ENCODE results near the gene VWA7. TPM values are rescaled to one million over a fixed set of nuclear protein-coding genes. Genes with fewer than 3 reads are reported as not detected.

VWA7 gene
- total RNA-seq, 1 donor from 2014 or later: under 0.01 TPM

DNA sequence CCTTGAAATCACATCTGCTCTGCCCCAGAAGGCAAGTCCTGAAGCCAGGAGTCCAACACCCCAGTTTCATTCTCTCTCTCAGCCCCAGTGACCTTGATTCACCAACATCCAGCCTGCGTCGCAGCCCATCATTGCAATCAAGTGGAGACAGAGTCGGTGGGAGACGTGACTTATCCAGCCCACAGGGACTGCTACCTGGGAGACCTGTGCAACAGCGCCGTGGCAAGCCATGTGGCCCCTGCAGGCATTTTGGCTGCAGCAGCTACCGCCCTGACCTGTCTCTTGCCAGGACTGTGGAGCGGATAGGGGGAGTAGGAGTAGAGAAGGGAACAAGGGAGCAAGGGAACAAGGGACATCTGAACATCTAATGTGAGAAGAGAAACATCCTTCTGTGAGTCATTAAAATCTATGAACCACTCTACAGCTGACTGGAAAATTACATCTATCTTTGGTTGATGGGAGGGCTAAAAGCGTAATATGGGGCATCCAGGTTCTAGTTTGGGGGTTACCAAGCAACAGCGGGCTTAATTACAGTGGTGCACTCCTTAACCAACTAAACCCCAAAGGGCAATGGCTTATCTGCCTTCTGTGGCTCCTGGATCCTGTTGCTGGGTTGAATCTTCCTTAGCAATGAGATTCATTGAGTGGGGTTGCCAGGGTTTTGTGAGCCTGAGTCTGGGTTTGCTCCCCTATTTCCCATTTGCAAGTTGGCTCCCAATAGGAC is 59.5 kb downstream of the VWA7 start:
- no peak for DNase-seq (ENCODE audit: low spot score in 2 of 2)
- FAIRE-seq: no peak

Small RNA genes lying within 50 kb of the gene (small RNA-seq; reads per million reads assigned to genes)
- not detected for gene MSH5-SAPCD1
- not detected for gene RF00019
- not detected for gene RNU6-850P
- not detected for gene SAPCD1

Other genes with a start within 250 kb of the VWA7 start
- not detected for gene MCCD1, start 248.4 kb downstream of the VWA7 start, total RNA-seq
- 318 TPM for gene DDX39B, start 235.3 kb downstream of the VWA7 start, total RNA-seq
- 54.6 TPM for gene ATP6V1G2, start 230.7 kb downstream of the VWA7 start, total RNA-seq
- gene NFKBIL1, start 229.7 kb downstream of the VWA7 start, total RNA-seq: 20.4 TPM
- gene LTA, start 205.0 kb downstream of the VWA7 start, total RNA-seq: not detected
- gene TNF, start 201.8 kb downstream of the VWA7 start, total RNA-seq: not detected
- gene LTB, start 194.9 kb downstream of the VWA7 start, total RNA-seq: not detected
- gene LST1, start 191.1 kb downstream of the VWA7 start, total RNA-seq: 1.2 TPM
- gene NCR3, start 184.3 kb downstream of the VWA7 start, total RNA-seq: not detected
- 6.9 TPM for gene AIF1, start 162.1 kb downstream of the VWA7 start, total RNA-seq
- 30.6 TPM for gene PRRC2A, start 156.6 kb downstream of the VWA7 start, total RNA-seq
- gene BAG6, start 124.7 kb downstream of the VWA7 start, total RNA-seq: 150 TPM
- 0.41 TPM for gene APOM, start 121.4 kb downstream of the VWA7 start, total RNA-seq
- gene C6orf47, start 116.5 kb downstream of the VWA7 start, total RNA-seq: 16.7 TPM
- gene GPANK1, start 112.3 kb downstream of the VWA7 start, total RNA-seq: 11.4 TPM
- gene CSNK2B, start 111.2 kb downstream of the VWA7 start, total RNA-seq: 66.0 TPM
- gene LY6G5B, start 107.4 kb downstream of the VWA7 start, total RNA-seq: 1.6 TPM
- 5.3 TPM for gene LY6G5C, start 96.3 kb downstream of the VWA7 start, total RNA-seq
- gene ABHD16A, start 74.0 kb downstream of the VWA7 start, total RNA-seq: 41.6 TPM
- not detected for gene LY6G6F, start 70.5 kb downstream of the VWA7 start, total RNA-seq
- not detected for gene LY6G6D, start 62.0 kb downstream of the VWA7 start, total RNA-seq
- not detected for gene LY6G6C, start 55.6 kb downstream of the VWA7 start, total RNA-seq
- not detected for gene MPIG6B, start 54.0 kb downstream of the VWA7 start, total RNA-seq
- 90.9 TPM for gene DDAH2, start 48.0 kb downstream of the VWA7 start, total RNA-seq
- gene CLIC1, start 40.8 kb downstream of the VWA7 start, total RNA-seq: 26.1 TPM
- gene MSH5, start 37.3 kb downstream of the VWA7 start, total RNA-seq: 2.9 TPM
- 0.82 TPM for gene SAPCD1, start 14.7 kb downstream of the VWA7 start, total RNA-seq
- 34.6 TPM for gene VARS1, start 18.4 kb upstream of the VWA7 start, total RNA-seq
- 23.6 TPM for gene LSM2, start 29.6 kb upstream of the VWA7 start, total RNA-seq
- 5.7 TPM for gene HSPA1L, start 38.0 kb upstream of the VWA7 start, total RNA-seq
- gene HSPA1A, start 38.2 kb upstream of the VWA7 start, total RNA-seq: 111 TPM
- 180 TPM for gene HSPA1B, start 50.4 kb upstream of the VWA7 start, total RNA-seq
- 19.6 TPM for gene NEU1, start 85.5 kb upstream of the VWA7 start, total RNA-seq
- gene SLC44A4, start 101.7 kb upstream of the VWA7 start, total RNA-seq: not detected
- gene EHMT2, start 120.4 kb upstream of the VWA7 start, total RNA-seq: 102 TPM
- gene ZBTB12, start 124.8 kb upstream of the VWA7 start, total RNA-seq: 25.7 TPM
- 3.7 TPM for gene C2, start 150.4 kb upstream of the VWA7 start, total RNA-seq
- 0.82 TPM for gene CFB, start 168.8 kb upstream of the VWA7 start, total RNA-seq
- 45.7 TPM for gene NELFE, start 181.6 kb upstream of the VWA7 start, total RNA-seq
- 30.2 TPM for gene SKIC2, start 181.8 kb upstream of the VWA7 start, total RNA-seq
- gene DXO, start 194.8 kb upstream of the VWA7 start, total RNA-seq: 7.3 TPM
- gene C4A, start 204.7 kb upstream of the VWA7 start, total RNA-seq: 10.6 TPM
- gene C4B, start 237.5 kb upstream of the VWA7 start, total RNA-seq: 9.0 TPM

All from frontal cortex (tissue), 4 donors.